BJ (cell line): Measurements from ENCODE around the gene NGB. TPM values are rescaled to one million over a fixed set of nuclear protein-coding genes. Genes with fewer than 3 reads are reported as not detected.
"Not testable (repeated sequence)": the region's sequence is repeated elsewhere in the genome, so short reads cannot be mapped to it uniquely, and the experiment has no call there.

ENCODE experiments used
- CTCF ChIA-PET: fragments of 350-600 bp; formaldehyde crosslinking; extraction: SDS; loops from one replicate; lab custom pipeline; 2021; ENCODE audit warnings: antibody characterized with exemption, inconsistent platforms; lab: Yijun Ruan, JAX
- POLR2A ChIA-PET: fragments of 300-600 bp; sonication (Branson Sonifier 250); formaldehyde crosslinking; extraction: SDS; loops from one replicate; lab custom pipeline; 2021; ENCODE audit warnings: antibody characterized with exemption; lab: Charles Lee
- DNase-seq: peaks from one replicate; pipeline ENCODE4 v3.0.0-alpha.2; 2011; ENCODE audit warnings: low read depth
- H3K27me3 ChIP-seq: 2 replicates; pipeline ENCODE4 v1.6.0; 2011; ENCODE audit warnings: low read length; ENCODE audit not compliant: control insufficient read depth, insufficient read depth
- H3K36me3 ChIP-seq: 2 replicates; pipeline ENCODE4 v1.5.1; 2011; ENCODE audit warnings: low read length; ENCODE audit not compliant: control insufficient read depth, insufficient read depth
- H3K4me3 ChIP-seq: 2 replicates; pipeline ENCODE4 v1.5.1; 2011; ENCODE audit warnings: low read depth, mild to moderate bottlenecking, control low read depth, low read length
- CTCF ChIP-seq: IDR thresholded peaks from 2 replicates; pipeline ENCODE4 v1.5.1; 2011; ENCODE audit warnings: low read depth, mild to moderate bottlenecking, control low read depth, inconsistent platforms, low read length, moderate library complexity; ENCODE audit not compliant: insufficient read depth
- polyA plus RNA-seq: library from polyadenylated mRNA; depleted of rRNA; stranded (reverse); fragments of >200 nt; gene quantifications from 2 replicates; pipeline ENCODE4 v1.2.3, GENCODE V29; 2011

The NGB gene
- polyA plus RNA-seq, 1 experiment: 0.05 TPM

GRCh38 chr14:77284066-77284465, 13.1 kb upstream of the NGB start:
- CTCF ChIA-PET: interaction anchor here (1.1 to 2.3 kb wide), 2 partner anchors 30 to 32 kb away, joined by 3 to 13 read pairs; no protein-coding TSS in a partner anchor
- POLR2A ChIA-PET: no interaction called here
- no peak for DNase-seq
- no peak for TF ChIP-seq CTCF
- Histone ChIP-seq H3K27me3 (no peaks in the 10 kb centered on the region), H3K36me3 (peaks cover 10% of the 10 kb centered on the region), H3K4me3 (no peak overlapping the region)

- Histone ChIP-seq H3K27me3 (no peaks in the 10 kb centered on the region), H3K4me3 (no peak overlapping the region), H3K36me3 (peaks cover 16% of the 10 kb centered on the region)
- CTCF ChIA-PET: no interaction called here
- no peak for DNase-seq
- POLR2A ChIA-PET: no interaction called here
- no peak for TF ChIP-seq CTCF
These were observed 10.9 kb upstream of the NGB start for GRCh38 chr14:77281852-77282410.

- H3K27me3 ChIP-seq, DNase-seq, POLR2A ChIA-PET, H3K4me3 ChIP-seq: not testable (repeated sequence)
- CTCF ChIA-PET: interaction anchor here (1.4 kb wide), 1 partner anchor 10 kb away, joined by 3 read pairs; no protein-coding TSS in a partner anchor
- peaks cover 17% of the 10 kb centered on the region for H3K36me3 ChIP-seq
These were observed 9.9 kb upstream of the NGB start for GRCh38 chr14:77280921-77281320.

GRCh38 chr14:77279719-77280118, 8.7 kb upstream of the NGB start:
- Histone ChIP-seq H3K36me3 (peaks cover 17% of the 10 kb centered on the region), H3K4me3 (no peak overlapping the region), H3K27me3 (no peaks in the 10 kb centered on the region)
- no peak for TF ChIP-seq CTCF
- ChIA-PET POLR2A (no interaction called here), CTCF (interaction anchor here (1.4 to 1.6 kb wide), 2 partner anchors 11 to 21 kb away, joined by 3 to 4 read pairs; no protein-coding TSS in a partner anchor)
- DNase-seq: no peak

GRCh38 chr14:77278461-77279230, 7.6 kb upstream of the NGB start:
- TF ChIP-seq CTCF: no peak
- Histone ChIP-seq H3K4me3 (no peak overlapping the region), H3K27me3 (no peaks in the 10 kb centered on the region), H3K36me3 (peaks cover 15% of the 10 kb centered on the region)
- POLR2A ChIA-PET: no interaction called here
- CTCF ChIA-PET: interaction anchor here (0.6 to 1.6 kb wide), 2 partner anchors 22 to 101 kb away, joined by 3 to 4 read pairs; no protein-coding TSS in a partner anchor
- no peak for DNase-seq
